ENCODE results near the gene ATP7B. TPM values are rescaled to one million over a fixed set of nuclear protein-coding genes. Genes with fewer than 3 reads are reported as not detected.

The ATP7B gene
- total RNA-seq, 1 donor from 2014 or later = 54.9 TPM

- DNase-seq (ENCODE audit: low spot score) = no peak
Measured at GRCh38 chr13:51894239-51894638, 117.0 kb downstream of the ATP7B start.

- DNase-seq (ENCODE audit: low spot score) = no peak
Measured at GRCh38 chr13:51892657-51893056, 118.6 kb downstream of the ATP7B start.

DNA sequence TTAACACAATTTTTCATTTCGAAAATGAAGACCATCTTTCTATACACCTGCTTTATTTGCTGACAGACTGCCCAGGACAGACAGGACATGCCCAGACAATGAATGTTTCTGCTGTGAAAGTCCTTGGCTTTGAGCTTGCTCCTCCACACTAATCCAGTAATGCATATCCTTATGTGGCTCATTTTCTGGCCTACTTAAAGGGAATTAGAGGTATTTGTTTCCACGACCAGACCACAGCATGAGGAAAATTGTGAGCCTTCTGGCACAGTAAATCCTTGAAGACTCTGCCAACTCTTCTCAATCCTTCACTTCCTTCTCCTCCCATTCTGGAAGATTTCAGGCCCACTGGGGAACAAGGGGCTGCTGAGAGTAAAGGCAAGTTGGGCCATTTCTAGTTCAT is 123.8 kb downstream of the ATP7B start:
- no peak for DNase-seq (ENCODE audit: low spot score)

DNA sequence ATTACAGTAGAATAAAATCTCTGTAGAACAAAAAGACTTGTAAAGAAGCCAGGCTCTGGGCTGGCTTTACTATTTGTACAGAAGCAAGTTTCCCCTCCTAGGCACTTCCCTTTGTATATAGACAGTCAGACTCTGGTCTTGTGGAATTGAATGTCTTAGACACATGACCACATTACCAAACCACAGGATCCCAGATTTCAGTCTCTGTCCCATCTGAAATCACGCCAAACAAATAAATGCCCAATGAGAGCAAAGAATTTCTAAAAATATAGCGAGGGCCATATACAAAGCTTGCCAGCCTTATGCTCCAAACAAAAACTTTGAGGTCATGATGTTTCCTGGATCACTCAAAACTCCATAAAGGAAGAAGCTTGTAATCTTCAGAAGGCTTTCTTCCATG is 125.6 kb downstream of the ATP7B start:
- no peak for DNase-seq (ENCODE audit: low spot score)

- DNase-seq (ENCODE audit: low spot score) = no peak
Measured at GRCh38 chr13:51883226-51883600, 128.0 kb downstream of the ATP7B start.

Other genes starting within 250 kb of the ATP7B start
- gene DHRS12, start 207.3 kb downstream of the ATP7B start, total RNA-seq = 12.3 TPM
- 1.0 TPM for gene TMEM272, start 166.3 kb downstream of the ATP7B start, total RNA-seq
- gene CCDC70, start 149.5 kb downstream of the ATP7B start, total RNA-seq = not detected
- gene ALG11, start 948 bp upstream of the ATP7B start, total RNA-seq = 37.3 TPM
- gene UTP14C, start 13.2 kb upstream of the ATP7B start, total RNA-seq = 20.1 TPM
- gene NEK5, start 117.6 kb upstream of the ATP7B start, total RNA-seq = 0.29 TPM
- gene NEK3, start 148.1 kb upstream of the ATP7B start, total RNA-seq = 8.4 TPM

Data from mucosa of gallbladder (tissue), 1 donor.